Measurements from ENCODE around the gene UBR4.

UBR4 gene

DNA sequence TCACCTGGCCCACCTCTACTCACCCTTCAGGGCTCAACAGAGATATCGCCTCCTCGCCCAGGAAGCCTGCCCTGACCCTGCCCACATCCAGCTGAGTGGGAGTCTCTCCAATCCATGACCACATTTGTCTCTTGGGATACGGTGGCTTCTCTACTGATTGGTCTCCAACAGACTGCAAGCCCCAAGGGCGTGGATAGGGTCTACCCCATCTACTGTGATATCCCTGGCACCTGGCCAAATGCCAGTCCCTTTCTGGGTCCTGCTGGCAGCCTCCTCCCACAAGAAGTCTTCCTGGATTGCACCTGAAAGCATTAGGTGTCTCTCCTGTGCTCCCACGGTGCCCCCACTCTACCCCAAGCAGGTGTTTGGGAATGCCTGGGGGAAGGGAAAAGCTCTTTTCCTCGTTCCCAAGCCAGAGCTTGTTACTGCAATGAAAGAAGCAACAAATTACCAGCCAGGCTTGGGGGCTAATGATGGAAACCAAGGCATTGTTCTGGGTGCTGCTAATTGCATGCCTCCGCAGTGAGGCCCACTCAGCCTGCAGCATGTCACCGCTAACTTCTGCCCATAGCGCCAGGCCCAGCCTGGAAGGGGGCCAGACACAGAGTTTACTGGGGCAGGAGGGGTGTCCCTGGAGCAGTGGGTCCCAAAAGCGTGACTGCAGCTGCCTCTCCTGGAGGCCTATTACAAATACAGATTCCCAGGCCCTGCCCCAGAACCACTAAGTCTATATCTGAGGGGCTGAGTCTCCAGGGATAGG lies 162.9 kb downstream of the UBR4 start:
- DNase-seq = no peak

DNA sequence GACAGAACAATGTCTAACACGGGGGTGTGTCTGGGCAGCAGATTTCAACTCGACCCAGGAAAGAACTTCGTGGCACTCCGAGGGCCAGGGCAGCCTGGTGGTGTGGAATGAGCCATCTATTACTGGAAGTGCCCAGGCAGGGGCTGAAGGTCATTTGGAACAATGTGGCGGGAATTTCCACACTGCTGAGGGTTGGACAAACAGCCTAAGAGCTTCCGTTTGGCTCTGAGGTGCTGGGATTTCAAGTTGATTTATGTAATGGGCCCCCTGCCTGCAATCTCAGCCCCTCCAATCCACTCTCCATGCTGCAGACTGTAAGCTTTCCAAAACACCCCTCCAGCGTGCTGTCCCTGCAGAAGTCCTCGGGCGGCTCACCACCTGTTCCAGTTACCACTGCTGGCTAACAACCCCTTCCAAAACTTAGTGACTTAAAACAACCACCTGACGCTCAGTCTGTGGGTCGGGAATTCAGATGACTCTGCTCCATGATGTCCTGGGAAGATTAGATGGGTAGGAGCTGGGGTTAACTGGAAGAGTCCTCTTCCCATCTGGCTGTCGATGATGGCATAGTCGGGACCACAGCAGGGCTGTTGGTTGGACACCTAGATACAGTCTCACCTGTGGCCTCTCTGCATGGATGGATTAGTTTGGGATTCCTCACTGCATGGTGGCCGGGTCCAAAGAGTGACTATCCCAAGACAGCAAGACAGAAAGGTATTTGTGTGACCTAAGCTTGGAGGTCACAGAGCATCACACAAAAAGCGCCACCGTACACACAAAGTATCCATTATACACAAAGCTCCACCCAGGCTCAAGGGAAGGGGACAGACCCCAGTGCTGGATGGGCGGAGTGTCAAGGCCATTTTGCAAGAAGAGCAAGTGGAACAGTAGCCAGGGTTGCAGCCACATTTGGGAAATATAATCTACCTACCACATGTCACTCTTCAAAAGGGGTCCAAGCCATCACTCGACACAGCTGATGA lies 163.9 kb downstream of the UBR4 start:
- no peak for DNase-seq

DNA sequence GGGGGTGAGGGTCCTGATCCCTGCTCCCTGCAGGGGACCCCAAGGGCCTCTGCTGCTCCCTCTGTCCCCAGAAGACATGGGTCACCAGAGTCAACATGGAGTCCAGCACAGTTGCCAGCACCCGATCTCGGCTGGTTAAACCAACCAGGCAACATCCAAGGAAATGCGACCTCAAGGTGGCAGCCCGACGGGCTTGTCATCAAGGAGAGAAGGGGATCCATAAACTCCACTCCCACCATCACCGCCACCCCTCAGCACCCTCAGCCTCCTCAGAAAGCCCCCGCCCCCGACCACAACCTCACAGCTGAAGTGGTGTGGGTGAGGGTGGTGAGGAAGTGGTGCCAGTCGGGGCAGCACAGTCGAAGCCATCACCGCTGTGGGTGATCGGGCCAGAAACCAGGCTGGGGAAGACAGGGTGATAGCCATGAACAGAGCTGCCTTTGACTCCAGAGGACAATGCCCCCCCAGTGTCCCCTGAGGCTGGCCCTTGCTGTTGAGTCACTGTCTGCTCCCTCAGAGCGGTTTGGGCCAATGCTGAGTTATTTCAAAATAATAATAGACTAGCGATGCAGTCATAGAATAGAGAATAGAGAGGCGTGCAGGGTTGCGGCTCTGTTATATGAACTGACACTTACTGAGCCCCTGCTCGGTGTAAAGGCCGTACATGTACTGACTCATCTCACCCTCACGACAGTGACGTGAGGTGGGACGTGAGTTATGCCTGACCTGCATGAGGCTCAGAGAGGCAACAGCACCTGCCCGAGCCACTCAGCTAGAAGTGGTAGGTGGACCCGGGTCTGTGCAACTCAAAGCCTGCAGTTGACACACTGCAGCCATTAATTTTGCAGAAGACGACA lies 164.9 kb downstream of the UBR4 start:
- no peak for DNase-seq

DNA sequence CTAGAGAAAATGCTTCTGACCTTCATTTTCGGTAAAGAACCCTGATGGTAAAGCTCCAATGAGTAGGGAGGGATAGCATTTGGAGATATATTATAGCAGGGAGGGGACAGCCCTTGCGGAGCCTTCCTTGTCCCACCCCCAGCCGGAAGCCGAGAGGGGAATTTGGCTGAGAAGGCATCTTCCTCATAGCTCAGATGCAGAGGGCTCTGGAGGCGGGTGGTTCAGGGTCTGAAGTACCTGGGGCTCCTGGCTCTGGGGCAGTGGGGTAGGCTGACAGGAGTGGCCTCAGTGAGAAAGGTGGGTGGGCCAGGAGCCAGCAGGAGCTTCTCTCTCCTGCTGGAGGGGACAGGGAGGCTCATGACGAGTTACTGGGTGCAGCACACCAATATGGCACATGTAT lies 165.6 kb downstream of the UBR4 start:
- DNase-seq = no peak

DNA sequence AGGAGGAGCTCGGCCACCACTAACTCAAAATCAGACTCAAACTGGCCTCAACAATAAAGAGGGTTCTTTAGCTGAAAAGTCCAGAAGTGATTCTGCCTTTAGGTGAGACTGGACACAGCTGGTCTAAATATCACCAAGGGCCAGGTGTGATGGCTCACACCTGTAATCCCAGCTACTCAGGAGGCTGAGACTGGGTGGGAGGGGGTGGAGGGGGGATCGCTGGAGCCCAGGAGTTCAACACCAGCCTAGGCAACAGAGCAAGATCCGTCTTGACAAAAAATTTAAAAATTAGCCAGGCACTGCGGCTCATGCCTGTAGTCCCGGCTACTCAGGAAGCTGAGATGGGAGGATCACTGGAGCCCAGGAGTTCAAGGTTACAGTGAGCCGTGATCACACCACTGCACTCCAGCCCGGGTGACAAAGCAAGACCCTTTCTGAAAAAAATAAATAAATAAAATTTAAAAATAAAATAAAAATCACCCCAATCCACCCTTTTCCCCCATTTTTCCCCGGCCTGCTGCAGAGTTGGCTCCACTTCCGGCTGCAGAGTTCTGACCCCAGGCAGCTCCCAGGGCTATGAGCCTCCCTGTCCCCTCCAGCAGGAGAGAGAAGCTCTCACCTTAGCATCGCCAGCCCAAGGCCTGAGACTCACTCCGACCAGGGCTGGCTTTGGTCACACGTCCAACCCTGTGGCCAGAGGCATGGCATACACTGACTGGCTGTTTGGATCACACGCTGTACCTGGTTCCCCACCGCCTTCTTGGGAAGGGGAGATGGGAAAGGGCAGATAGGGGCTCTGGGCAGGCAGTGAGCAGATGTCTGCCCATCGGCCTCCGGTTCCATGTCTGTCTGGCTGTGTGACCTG lies 166.3 kb downstream of the UBR4 start:
- DNase-seq = no peak

DNA sequence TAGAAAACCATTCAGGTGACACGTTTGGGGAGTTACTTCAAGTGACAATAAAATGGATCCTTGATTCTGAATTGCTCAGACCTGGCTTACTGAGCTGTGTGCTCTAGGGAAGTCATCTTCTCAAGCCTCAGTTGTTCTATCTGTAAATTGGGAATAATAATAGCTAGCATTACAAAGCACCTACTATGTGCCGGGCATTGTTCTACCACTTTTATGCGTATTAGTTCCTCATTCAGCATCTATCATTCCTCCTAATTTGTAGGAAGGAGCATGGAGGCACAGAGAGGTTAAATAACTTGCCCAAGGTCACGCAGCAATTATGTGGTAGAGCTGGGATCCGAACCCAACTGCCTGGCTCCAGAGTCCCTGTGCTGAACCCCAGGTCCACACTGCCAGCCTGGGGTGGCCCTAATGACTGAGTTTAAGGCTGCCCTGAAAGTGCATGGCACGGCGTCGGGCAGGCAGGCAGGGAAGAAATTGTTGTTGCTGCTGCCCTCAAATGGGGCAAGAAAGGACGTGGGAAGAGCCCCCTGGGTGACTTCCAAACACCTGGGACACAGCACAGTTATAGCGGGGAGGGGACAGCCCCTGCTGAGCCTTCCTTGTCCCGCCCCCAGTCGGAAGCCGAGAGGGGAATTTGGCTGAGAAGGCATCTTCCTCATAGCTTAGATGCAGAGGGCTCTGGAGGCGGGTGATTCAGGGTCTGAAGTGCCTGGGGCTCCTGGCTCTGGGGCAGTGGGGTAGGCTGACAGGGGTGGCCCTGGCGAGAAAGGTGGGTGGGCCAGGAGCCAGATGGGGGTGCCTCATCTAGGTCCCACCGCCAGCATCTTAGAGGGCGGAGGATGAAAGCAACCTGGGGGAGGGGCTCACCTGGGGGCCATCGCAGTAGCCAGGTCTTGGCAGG lies 167.1 kb downstream of the UBR4 start:
- DNase-seq = no peak

DNA sequence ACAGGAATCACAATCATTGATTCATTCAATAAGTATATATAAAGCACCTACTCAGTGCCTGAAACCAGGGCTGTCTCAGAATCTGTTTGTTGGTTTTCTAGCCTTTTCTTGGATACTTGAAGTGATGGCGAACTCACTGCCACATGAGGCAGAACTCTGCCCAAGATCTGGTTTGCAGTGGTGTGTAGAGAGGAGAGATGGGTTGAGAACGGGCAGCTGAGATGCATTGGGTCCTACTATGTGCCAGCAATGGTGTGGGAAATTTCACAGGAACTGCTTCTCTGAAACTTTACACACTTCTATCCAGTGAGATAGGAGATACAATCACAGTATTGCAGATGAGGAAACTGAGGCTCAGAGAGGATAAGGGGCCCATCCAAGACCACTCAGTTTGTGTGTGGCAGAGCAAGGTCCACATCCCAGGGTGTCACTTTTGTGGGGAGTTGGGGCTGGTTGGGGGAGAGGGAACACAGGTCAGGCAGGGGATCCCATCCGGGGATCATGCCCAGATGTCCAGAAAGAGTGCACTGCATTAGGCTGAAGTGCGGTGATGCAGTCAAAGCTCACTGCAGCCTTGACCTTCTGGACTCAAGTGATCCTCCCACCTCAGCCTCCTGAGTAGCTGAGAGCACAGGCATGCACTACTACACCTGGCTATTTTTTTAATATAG lies 169.9 kb downstream of the UBR4 start:
- DNase-seq = no peak

DNA sequence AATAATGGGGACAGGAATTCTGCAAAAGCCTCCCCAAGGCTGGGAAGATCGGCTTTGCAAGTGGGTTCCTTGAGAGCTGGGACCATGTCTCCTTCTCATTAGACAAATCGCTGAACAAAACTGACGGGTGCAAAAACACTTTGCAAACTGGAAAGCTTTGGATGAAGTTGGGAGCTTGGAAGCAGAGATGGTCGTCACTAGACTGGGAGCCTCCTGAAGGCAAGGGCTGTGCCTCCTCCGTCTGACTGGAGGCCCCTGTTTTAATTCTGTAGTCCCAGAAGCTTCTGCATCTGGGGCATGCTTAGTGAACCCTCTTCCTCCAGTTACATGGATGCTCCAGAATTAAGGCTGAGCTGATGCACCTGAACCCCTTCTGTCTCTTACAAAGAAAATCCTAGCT lies 171.3 kb downstream of the UBR4 start:
- no peak for DNase-seq

DNA sequence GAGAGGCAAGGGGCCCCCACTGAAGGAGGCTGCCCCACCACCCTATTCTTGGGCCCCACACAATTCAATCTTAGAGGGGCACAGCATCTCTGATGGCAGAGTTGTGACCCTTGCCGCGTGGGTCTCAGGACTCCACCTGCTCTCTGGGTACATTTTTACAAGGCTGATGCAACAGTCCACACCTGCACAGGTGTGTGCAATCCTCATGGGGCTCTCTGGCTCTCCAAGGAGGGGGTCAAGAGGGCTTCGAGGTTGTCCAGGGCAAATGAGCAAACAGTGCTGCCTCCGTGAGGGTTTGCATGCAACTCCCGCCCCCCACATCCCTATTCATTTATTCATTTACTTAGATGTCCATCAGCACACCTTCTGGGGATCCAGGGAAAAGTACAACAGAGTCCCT lies 172.0 kb downstream of the UBR4 start:
- DNase-seq = no peak

DNA sequence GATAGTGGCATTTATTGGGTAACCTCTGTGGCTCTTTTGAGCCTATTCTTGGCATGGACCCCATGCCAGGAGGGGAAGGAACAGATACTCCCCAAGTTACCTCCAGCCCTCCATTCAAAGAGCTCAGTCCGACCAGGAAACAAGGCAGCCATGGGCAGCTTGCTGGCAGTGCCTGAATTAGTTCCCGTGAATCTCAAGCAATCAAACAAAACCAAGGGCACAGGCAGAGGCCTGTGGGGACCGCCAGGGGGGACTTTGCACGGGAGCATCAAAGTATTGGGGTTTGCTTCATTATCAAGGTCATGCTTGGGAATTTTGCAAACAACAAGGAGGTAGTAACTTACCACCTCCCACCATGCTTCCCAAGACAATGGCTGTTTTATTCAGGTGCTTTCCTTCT lies 172.4 kb downstream of the UBR4 start:
- no peak for DNase-seq

DNA sequence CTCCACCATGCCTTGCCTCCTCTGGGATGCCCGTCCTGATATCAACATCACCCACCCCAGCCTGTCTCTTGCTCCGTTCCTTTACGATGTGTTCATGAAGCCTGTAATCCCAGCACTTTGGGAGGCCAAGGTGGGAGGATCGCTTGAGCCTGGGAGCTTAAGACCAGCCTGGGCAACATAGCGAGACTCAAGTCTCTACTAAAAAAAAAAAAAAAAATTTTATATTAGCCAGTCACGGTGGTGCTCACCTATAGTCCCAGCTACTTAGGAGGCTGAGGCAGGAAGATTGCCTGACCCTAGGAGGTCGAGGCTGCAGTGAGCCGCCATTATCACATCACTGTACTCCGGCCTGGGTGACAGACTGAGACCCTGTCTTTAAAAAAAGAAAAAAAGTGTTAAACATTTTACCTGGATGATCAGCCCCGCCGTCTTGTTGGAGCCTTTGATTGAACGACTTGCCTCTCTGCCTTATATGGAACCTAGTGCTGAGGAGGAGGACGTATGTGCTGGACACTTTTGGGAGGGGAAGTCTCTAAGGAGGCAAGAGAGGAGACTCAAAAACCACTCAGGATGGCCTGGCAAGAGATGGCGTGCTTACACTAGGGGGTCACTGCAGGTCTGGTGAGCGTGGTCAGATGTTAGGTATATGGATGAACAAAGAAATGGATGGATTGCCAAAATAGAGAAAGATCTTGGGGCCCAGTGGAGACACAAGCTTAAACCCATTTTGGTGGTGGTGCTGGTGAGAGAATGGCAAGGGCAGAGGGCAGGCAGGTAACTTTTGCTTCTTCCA lies 173.1 kb downstream of the UBR4 start:
- DNase-seq = no peak

DNA sequence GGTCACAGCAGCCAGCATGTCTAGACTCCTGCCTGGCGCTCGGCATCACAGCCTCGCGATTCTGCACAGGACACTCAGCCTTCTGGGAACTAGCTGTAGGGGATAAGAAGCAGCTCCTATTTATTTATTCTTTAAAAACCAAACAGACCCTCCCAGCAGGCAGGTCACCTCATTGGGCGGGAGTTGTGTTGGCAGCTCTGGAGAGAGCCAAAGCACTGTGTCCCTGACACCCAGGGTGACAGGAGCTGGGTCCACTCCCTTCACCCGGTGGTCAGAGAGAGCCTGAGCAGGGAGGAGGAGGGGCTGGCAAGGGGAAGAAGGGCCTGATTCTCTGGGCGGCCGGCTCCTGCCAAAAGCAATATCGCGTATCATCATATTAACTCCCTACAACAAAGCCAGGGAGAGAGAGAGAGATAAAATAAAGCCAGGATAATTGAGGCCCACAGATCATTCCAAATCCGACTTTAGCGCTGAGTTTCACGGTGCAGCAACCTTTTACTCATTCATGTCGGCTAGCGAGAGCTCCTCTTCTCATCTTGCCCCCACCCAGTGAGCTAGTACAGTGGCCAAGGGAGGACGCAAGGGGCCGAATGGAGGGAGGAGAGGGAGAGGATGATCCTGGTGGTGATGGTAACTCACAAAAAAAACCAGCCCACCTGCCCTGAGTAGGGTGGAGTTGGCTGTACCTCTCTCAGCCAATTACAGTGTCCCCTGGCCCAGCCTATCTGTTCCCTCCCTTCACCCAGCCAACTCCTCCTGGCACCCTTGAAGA lies 173.8 kb downstream of the UBR4 start:
- DNase-seq = no peak

DNA sequence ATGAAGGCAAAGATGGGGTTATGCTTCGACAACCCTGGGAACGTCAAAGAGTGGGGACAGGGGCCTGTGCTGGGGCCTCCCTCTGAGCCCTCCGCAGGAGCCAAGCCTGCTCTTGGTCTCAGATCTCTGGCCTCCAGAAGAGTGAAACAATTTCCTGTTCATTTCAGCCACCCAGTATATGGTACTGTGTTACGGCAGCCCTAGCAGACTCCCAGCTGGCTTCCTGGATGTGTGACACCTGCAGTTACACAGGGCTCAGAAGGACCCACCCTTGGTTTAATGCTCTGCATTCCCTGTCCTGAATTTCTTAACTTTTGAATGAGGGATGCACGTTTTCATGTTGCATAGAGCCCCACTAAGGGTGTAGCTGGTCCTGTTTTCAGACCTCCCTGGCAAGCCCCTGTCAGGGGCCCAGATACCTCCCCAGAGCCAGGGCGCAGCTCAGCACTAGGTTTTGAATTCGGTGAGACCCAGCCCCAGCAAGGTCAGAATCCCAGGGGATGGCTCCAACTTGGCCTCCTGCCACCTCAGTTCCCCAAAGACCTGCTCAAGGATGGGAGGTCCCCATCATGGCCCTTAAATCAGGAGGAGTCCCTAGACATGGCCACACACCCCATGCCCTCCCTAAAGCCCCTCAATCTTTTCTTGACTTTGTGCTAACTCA lies 174.6 kb downstream of the UBR4 start:
- DNase-seq = no peak

DNA sequence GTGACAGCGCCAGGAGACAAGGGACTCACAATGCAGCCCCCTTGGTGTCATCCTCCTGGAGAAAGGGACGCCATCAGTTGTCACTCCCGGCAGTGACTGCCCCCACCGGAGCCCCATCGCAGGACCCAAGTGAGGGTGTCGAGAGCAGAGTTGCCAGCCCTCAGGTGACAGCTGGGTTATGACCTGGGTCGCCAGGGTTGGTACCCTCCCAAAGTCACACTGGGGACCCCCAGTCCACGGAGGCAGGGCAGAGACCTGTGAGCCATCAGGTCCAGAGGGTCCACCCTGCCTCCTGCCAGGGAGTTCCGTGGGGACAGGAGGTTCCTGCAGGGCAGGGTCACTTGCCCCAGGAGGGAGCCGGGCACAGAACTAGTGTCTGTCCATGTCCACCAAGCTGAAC lies 175.3 kb downstream of the UBR4 start:
- DNase-seq = no peak

DNA sequence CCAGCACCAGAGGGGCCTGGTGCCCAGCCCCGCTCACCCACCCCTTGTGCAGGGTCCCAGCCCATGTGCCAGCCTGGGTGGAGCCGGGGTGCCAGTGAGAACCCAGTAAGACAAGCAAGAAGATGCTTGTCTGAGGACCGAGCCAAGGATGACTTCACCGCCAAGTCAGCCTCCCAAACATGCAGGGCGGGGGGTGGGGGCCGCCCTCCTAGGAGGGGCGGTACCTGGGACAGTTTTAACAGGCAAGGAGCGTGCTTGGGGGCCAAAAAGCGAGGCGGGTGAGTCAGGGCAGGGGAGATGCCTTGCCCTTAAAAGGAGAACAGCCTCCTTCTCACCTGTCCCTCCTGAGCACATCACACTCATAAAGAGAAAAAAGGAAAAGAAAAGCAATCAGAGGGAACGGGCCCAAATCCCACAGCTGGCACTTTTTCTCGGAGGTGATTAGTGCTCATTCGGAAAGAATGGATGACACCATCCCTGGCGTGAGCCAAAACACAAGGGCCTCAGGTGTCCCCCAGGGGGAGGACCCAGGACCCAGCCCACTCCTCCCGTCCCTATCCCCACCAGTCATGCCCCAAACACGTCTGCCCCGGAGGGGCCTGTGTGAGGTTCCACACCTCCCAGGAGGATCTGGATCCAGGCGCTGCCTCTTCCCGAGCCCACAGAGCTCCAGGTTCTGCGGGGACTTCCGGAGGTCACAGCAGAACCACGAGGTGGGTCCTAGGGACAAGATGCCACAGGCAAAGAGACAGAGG lies 176.0 kb downstream of the UBR4 start:
- no peak for DNase-seq

DNA sequence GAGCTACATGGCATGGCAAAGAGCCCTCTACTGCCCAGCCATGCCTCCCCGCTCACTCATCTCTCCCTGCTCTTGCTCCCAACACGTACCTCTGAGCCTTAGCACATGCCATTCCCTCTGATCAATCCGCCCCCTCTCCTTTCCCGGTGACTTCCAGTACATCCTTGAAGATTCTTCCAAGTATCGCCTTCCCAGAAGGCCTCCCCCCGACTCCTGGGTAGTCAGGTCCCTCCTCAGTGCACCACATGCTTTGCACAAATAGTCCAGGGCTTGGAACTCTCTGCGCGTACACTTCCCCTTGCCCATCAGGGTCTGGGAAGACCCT lies 176.6 kb downstream of the UBR4 start:
- no peak for DNase-seq

DNA sequence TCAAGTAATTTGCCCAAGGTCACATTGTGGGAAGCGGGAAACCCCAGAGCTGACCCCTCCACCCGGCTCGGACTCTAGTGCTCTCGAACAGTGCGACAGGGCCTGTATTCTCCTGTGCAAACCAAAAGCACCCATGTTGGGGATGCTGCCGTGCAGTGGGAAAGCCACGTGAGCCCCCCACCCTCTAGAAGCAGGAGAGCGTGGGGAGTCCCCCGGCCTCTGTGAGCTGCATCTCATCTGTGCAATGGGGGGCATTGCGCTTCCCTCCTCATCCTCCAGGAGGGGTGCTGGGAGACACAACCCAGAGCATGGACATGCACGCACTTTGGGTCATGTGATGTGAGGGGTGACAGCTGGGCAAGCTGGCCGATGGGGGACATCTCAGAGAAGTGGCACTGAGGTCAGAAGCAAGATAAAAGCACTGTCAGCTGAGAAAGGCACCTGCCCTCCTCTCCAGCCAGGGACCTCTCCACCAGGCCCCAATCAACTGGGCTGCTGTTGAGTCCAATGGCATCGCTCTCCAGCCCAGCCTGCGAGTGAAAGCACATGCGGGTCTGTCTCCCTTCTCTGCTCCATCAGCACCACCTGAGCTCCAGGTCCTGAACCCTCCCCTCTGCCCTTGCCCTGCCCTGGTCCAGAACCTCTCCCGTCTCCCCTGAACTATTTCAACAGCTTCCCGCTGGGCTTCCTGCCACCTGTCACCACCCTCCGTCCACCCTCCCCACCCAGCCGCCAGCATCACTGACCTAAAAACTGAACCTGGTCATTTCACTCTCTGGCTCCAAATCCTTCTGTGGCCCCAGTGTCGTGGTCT lies 177.2 kb downstream of the UBR4 start:
- DNase-seq = no peak

All from GOT3 (cell line).